Measurements from ENCODE around the gene PLPP3.

DNA sequence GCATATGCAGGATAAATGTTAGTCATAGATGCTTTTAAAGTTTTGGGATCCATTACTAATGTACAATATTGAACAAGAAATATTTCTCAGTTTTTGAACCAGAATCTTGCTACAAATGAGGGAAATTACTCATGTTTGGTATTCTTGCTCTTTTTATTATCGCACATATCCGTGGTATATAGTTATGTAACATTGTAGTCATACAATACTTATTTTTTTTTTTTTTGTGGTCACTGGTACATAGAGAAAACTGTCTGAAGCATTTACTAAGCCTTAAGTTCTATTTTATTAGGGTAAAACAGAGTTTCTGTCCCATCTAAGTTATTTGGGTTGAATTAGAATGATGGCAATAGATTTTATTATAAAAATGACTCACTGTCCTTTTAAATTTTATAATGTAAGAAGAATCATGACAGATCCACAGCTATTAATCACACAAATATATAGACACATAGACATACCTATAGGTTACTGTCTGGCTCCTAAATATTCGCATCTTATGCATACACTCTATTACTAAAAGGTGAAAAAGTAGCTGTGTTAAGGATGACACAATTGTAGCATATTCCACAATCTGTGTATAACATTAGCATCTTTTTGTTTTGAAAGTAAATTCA, 47.8 kb upstream of the PLPP3 start:
- TF ChIP-seq CTCF (IDR thresholded peaks at IDR 0.05; ENCODE audit: poor library complexity) (no peak), EZH2 (IDR thresholded peaks at IDR 0.05; ENCODE audit: borderline replicate concordance) (no peak)
